ENCODE results near the gene HCN1. TPM values are rescaled to one million over a fixed set of nuclear protein-coding genes. Genes with fewer than 3 reads are reported as not detected.
A peak's percentile ranks its signal among the peaks of the same experiment; 100 is the strongest.
"Not testable (repeated sequence)": the region's sequence is repeated elsewhere in the genome, so short reads cannot be mapped to it uniquely, and the experiment has no call there.

Gene HCN1
- total RNA-seq, 1 donor from 2014 or later, result under 0.01 TPM

GRCh38 chr5:45617859-45618416 is 78.2 kb downstream of the HCN1 start:
- DNase-seq (ENCODE audit: low read depth), result no peak

- DNase-seq (ENCODE audit: low read depth), result no peak
Observed at GRCh38 chr5:45609661-45610060, 86.5 kb downstream of the HCN1 start.

- no peak for DNase-seq (ENCODE audit: low read depth)
Observed at GRCh38 chr5:45604092-45604491, 92.1 kb downstream of the HCN1 start.

- DNase-seq (ENCODE audit: low read depth), result no peak
Observed at GRCh38 chr5:45601424-45601823, 94.8 kb downstream of the HCN1 start.

- no peak for DNase-seq (ENCODE audit: low read depth)
Observed at GRCh38 chr5:45596320-45596719, 99.9 kb downstream of the HCN1 start.

GRCh38 chr5:45586001-45586400 is 110.2 kb downstream of the HCN1 start:
- not testable (repeated sequence) for DNase-seq (ENCODE audit: low read depth)

- DNase-seq (ENCODE audit: low read depth), result no peak
Observed at GRCh38 chr5:45578270-45578669, 117.9 kb downstream of the HCN1 start.

GRCh38 chr5:45568813-45569212 is 127.4 kb downstream of the HCN1 start:
- no peak for DNase-seq (ENCODE audit: low read depth)

- DNase-seq (ENCODE audit: low read depth), result no peak
Observed at GRCh38 chr5:45542421-45542820, 153.8 kb downstream of the HCN1 start.

GRCh38 chr5:45533663-45534062 is 162.5 kb downstream of the HCN1 start:
- no peak for DNase-seq (ENCODE audit: low read depth)

GRCh38 chr5:45532826-45533624 is 163.2 kb downstream of the HCN1 start:
- no peak for DNase-seq (ENCODE audit: low read depth)

GRCh38 chr5:45521067-45521466 is 175.1 kb downstream of the HCN1 start:
- DNase-seq (ENCODE audit: low read depth), result peak; percentile 53

GRCh38 chr5:45512521-45512920 is 183.7 kb downstream of the HCN1 start:
- no peak for DNase-seq (ENCODE audit: low read depth)

GRCh38 chr5:45509371-45509770 is 186.8 kb downstream of the HCN1 start:
- no peak for DNase-seq (ENCODE audit: low read depth)

GRCh38 chr5:45508135-45508534 is 188.0 kb downstream of the HCN1 start:
- no peak for DNase-seq (ENCODE audit: low read depth)

- DNase-seq (ENCODE audit: low read depth), result peak; percentile 9
Observed at GRCh38 chr5:45507178-45507577, 189.0 kb downstream of the HCN1 start.

- not testable (repeated sequence) for DNase-seq (ENCODE audit: low read depth)
Observed at GRCh38 chr5:45499006-45499405, 197.2 kb downstream of the HCN1 start.

- DNase-seq (ENCODE audit: low read depth), result peak; percentile 84
Observed at GRCh38 chr5:45491368-45491767, 204.8 kb downstream of the HCN1 start.

- DNase-seq (ENCODE audit: low read depth), result no peak
Observed at GRCh38 chr5:45484781-45485180, 211.4 kb downstream of the HCN1 start.

GRCh38 chr5:45454114-45454513 is 242.1 kb downstream of the HCN1 start:
- peak; percentile 62 for DNase-seq (ENCODE audit: low read depth)

- DNase-seq (ENCODE audit: low read depth), result not testable (repeated sequence)
Observed at GRCh38 chr5:45444856-45445255, 251.3 kb downstream of the HCN1 start.

- peak; percentile 47 for DNase-seq (ENCODE audit: low read depth)
Observed at GRCh38 chr5:45440466-45440865, 255.7 kb downstream of the HCN1 start.

GRCh38 chr5:45437752-45438151 is 258.4 kb downstream of the HCN1 start:
- no peak for DNase-seq (ENCODE audit: low read depth)
